OCI-LY1 (cell line): ENCODE measurements around the gene TTC31.

Experiments
- H2AFZ ChIP-seq: fragments of 200-600 bp; sonication (generic), shearing (Covaris generic); 2 replicates; pipeline ENCODE4 v1.6.0; 2014; ENCODE audit warnings: antibody characterized with exemption, mild to moderate bottlenecking, low read length
- H3F3A ChIP-seq: fragments of 200-600 bp; sonication (generic), shearing (Covaris generic); 2 replicates; pipeline ENCODE4 v1.6.0; 2014; ENCODE audit warnings: mild to moderate bottlenecking, antibody characterized with exemption, low read length, moderate library complexity; ENCODE audit not compliant: insufficient read depth
- H3K27ac ChIP-seq: fragments of 200-600 bp; sonication (generic); 2 replicates; pipeline ENCODE4 v1.5.1; 2014; ENCODE audit warnings: low read length, mixed run types, mild to moderate bottlenecking, low read depth; ENCODE audit not compliant: poor library complexity, severe bottlenecking
- H3K27me3 ChIP-seq: fragments of 200-600 bp; sonication (generic); 2 replicates; pipeline ENCODE4 v1.6.0; 2014; ENCODE audit warnings: antibody characterized with exemption, mild to moderate bottlenecking, low read length, moderate library complexity; ENCODE audit not compliant: insufficient read depth
- H3K36me3 ChIP-seq: fragments of 200-600 bp; sonication (generic); 2 replicates; pipeline ENCODE4 v1.6.1; 2014; ENCODE audit warnings: mild to moderate bottlenecking, antibody characterized with exemption, low read length, moderate library complexity, mixed read lengths; ENCODE audit not compliant: insufficient read depth
- H3K4me1 ChIP-seq: fragments of 200-600 bp; sonication (generic); 2 replicates; pipeline ENCODE4 v1.5.1; 2014; ENCODE audit warnings: mild to moderate bottlenecking, low read length, moderate library complexity; ENCODE audit not compliant: insufficient read depth, severe bottlenecking
- H3K4me2 ChIP-seq: fragments of 200-600 bp; sonication (generic), shearing (Covaris generic); 2 replicates; pipeline ENCODE4 v1.6.1; 2014; ENCODE audit warnings: low read length
- H3K4me3 ChIP-seq: fragments of 200-600 bp; sonication (generic); 2 replicates; pipeline ENCODE4 v1.5.1; 2014; ENCODE audit warnings: low read length, low read depth, mild to moderate bottlenecking, mixed read lengths; ENCODE audit not compliant: poor library complexity, severe bottlenecking
- H3K79me2 ChIP-seq: fragments of 200-600 bp; shearing (Covaris generic); 2 replicates; pipeline ENCODE4 v1.6.1; 2016; ENCODE audit warnings: mixed run types, low read length, mixed read lengths; ENCODE audit not compliant: insufficient read depth
- H3K9ac ChIP-seq: fragments of 200-600 bp; sonication (generic), shearing (Covaris generic); 2 replicates; pipeline ENCODE4 v1.6.1; 2014; ENCODE audit warnings: mild to moderate bottlenecking, low read length, mixed read lengths
- H3K9me2 ChIP-seq: fragments of 200-600 bp; sonication (generic), shearing (Covaris generic); 2 replicates; pipeline ENCODE4 v1.6.1; 2014; ENCODE audit warnings: low read depth, mild to moderate bottlenecking, low read length, mixed read lengths
- H3K9me3 ChIP-seq: fragments of 200-600 bp; shearing (Covaris generic); 2 replicates; pipeline ENCODE4 v1.6.1; 2014; ENCODE audit warnings: low read length, mixed read lengths
- H4K20me1 ChIP-seq: fragments of 200-600 bp; sonication (generic), shearing (Covaris generic); 2 replicates; pipeline ENCODE4 v1.6.0; 2016; ENCODE audit warnings: mild to moderate bottlenecking, low read length; ENCODE audit not compliant: insufficient read depth
- EZH2 ChIP-seq: fragments of 200-600 bp; sonication (generic), shearing (Covaris generic); IDR thresholded peaks from 2 replicates; pipeline ENCODE4 v1.8.0; 2017; ENCODE audit warnings: borderline replicate concordance, mixed run types, mild to moderate bottlenecking, antibody characterized with exemption, low read length, moderate library complexity, mixed read lengths
- TF ChIP-seq, protein P1 (sequence below): fragments of 200-600 bp; sonication (generic), shearing (Covaris generic); IDR thresholded peaks from 2 replicates; pipeline ENCODE4 v1.5.1; 2017; ENCODE audit warnings: mild to moderate bottlenecking, antibody characterized with exemption, low read length, moderate library complexity, mixed read lengths

The TTC31 gene

DNA sequence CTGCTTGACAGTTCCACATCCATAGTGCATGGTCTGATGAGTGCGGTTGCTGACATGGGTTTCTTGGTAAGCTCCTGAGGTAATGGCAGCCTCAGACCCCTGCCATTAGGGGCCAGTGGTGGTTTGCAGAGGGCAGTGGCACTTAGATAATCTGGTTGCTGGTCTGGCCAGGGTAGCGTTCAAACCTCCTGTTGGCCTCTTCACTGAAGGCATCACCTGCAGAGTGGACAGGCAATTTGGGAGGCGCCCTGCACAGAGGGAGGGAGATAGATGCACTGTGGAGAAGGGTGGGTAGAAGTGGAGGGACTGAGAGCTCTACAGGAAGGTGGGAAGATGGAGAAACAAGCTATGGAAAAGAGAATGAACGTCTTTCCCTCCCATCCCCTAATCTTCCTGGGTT is 50.6 kb downstream of the TTC31 start:
- Histone ChIP-seq H3K9me3 (no peaks in the 10 kb centered on the region), H3K9me2 (no peaks in the 10 kb centered on the region), H3K4me1 (peaks cover 20% of the 10 kb centered on the region), H3K79me2 (peaks cover 8% of the 10 kb centered on the region), H2AFZ (no peak overlapping the region), H3F3A (no peaks in the 10 kb centered on the region), H4K20me1 (no peaks in the 10 kb centered on the region), H3K36me3 (peaks cover 27% of the 10 kb centered on the region), H3K9ac (no peak overlapping the region), H3K4me3 (no peak overlapping the region), H3K27ac (no peak overlapping the region), H3K27me3 (no peaks in the 10 kb centered on the region), H3K4me2 (no peak overlapping the region)
- TF ChIP-seq EZH2: no peak
- TF ChIP-seq, protein P1, sequence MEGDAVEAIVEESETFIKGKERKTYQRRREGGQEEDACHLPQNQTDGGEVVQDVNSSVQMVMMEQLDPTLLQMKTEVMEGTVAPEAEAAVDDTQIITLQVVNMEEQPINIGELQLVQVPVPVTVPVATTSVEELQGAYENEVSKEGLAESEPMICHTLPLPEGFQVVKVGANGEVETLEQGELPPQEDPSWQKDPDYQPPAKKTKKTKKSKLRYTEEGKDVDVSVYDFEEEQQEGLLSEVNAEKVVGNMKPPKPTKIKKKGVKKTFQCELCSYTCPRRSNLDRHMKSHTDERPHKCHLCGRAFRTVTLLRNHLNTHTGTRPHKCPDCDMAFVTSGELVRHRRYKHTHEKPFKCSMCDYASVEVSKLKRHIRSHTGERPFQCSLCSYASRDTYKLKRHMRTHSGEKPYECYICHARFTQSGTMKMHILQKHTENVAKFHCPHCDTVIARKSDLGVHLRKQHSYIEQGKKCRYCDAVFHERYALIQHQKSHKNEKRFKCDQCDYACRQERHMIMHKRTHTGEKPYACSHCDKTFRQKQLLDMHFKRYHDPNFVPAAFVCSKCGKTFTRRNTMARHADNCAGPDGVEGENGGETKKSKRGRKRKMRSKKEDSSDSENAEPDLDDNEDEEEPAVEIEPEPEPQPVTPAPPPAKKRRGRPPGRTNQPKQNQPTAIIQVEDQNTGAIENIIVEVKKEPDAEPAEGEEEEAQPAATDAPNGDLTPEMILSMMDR: no peak

DNA sequence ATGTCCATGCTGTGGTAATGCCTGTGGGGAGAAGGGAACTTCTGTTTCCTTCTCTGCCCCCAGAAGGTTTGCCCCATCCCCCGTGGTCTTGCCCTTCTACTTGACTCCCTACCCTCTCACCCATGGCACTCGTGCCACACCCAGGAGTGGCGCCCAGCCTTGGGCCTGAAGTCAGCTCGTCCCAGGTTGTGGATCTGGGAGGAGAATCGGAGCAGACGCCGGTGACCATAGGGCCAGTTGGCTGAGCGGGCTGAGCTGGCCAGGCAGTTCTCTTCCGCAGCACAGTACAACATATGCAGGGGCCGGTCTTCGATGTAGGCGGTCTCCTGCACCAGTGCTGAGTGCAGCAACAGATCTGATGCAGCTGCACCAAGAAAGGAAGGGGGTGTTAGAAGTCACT is 51.5 kb downstream of the TTC31 start:
- no peaks in the 10 kb centered on the region for H3F3A ChIP-seq
- H3K4me1 ChIP-seq: peaks cover 20% of the 10 kb centered on the region
- TF ChIP-seq, protein P1: no peak
- TF ChIP-seq EZH2: no peak
- no peaks in the 10 kb centered on the region for H3K27me3 ChIP-seq
- peaks cover 22% of the 10 kb centered on the region for H3K36me3 ChIP-seq
- no peaks in the 10 kb centered on the region for H3K9me2 ChIP-seq
- H4K20me1 ChIP-seq: no peaks in the 10 kb centered on the region
- no peak overlapping the region for H3K9ac ChIP-seq
- H3K27ac ChIP-seq: no peak overlapping the region
- no peak overlapping the region for H3K4me2 ChIP-seq
- no peaks in the 10 kb centered on the region for H3K9me3 ChIP-seq
- H3K4me3 ChIP-seq: no peak overlapping the region
- no peak overlapping the region for H2AFZ ChIP-seq
- no peaks in the 10 kb centered on the region for H3K79me2 ChIP-seq

DNA sequence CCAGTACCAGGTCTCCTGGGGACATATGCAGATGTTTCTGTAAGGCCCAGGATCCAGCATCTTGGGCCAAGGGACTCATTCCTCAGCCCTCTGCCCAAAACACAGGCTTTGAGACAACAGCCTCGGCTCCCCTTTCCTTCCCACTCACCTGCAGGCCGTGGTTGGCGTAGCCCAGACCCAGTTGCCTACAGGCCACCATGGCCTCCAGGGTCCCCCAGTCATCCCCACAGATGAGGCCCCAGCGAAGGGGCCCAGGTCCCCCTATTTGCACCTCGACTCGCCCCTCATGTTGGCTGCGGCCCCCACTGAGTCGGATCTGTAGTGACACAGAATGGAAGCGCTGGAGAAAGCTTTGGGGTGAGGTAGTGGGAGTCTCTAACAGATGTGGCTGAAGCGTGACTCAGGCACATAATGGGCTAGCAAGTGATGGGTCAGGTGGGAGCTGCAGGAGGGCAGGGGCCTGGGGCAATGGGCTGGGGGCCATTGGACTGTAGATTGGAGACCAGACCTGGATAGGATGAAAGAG is 52.6 kb downstream of the TTC31 start:
- Histone ChIP-seq H3K9me3 (no peaks in the 10 kb centered on the region), H3K4me3 (no peak overlapping the region)
- TF ChIP-seq EZH2: no peak
- TF ChIP-seq, protein P1: no peak

More for the DNA sequence above, 52.6 kb downstream of the TTC31 start:
- Histone ChIP-seq H3K9ac (no peak overlapping the region), H3K9me2 (no peaks in the 10 kb centered on the region), H3K79me2 (no peaks in the 10 kb centered on the region), H3K27ac (no peak overlapping the region), H3K4me1 (peaks cover 20% of the 10 kb centered on the region), H3F3A (no peaks in the 10 kb centered on the region), H3K27me3 (no peaks in the 10 kb centered on the region), H4K20me1 (no peaks in the 10 kb centered on the region), H3K4me2 (no peak overlapping the region), H3K36me3 (peaks cover 22% of the 10 kb centered on the region), H2AFZ (no peak overlapping the region)
